Measurements from ENCODE around the gene ENPP1. TPM values are rescaled to one million over a fixed set of nuclear protein-coding genes. Genes with fewer than 3 reads are reported as not detected.

The ENPP1 gene
- total RNA-seq, 3 donors from 2014 or later (not counting 1 experiment from before 2014, with no cell fraction given), result 0.45 to 0.85 (median 0.83) TPM

- DNase-seq, result no peak
- intact Hi-C loops (cut with micrococcal nuclease), result no loop called here
- no peaks in the 10 kb centered on the region for H3K9me3 Mint-ChIP-seq
- no peaks in the 10 kb centered on the region for H3K4me1 Mint-ChIP-seq
- Histone ChIP-seq H3K27ac (ENCODE audit: low read length) (no peak overlapping the region), H3K27me3 (ENCODE audit: control insufficient read depth, insufficient read depth, low read length) (no peaks in the 10 kb centered on the region), H3K4me1 (ENCODE audit: control insufficient read depth, insufficient read depth, low read length) (no peaks in the 10 kb centered on the region), H3K4me3 (ENCODE audit: low read length) (no peak overlapping the region), H3K36me3 (ENCODE audit: control insufficient read depth, insufficient read depth, low read length) (no peaks in the 10 kb centered on the region), H3K9me3 (ENCODE audit: control insufficient read depth, insufficient read depth, low read length) (no peaks in the 10 kb centered on the region)
- H3K27me3 Mint-ChIP-seq (ENCODE audit: low read depth in 2 of 2), result peaks cover 0 to 7% of the 10 kb centered on the region in 2 donors
- 95% methylated on average over 5 of the region's 5 CpGs for WGBS (ENCODE audit: insufficient coverage)
- no peaks in the 10 kb centered on the region for H3K36me3 Mint-ChIP-seq
- H3K27ac Mint-ChIP-seq, result no peak overlapping the region
- TF ChIP-seq, protein P1, sequence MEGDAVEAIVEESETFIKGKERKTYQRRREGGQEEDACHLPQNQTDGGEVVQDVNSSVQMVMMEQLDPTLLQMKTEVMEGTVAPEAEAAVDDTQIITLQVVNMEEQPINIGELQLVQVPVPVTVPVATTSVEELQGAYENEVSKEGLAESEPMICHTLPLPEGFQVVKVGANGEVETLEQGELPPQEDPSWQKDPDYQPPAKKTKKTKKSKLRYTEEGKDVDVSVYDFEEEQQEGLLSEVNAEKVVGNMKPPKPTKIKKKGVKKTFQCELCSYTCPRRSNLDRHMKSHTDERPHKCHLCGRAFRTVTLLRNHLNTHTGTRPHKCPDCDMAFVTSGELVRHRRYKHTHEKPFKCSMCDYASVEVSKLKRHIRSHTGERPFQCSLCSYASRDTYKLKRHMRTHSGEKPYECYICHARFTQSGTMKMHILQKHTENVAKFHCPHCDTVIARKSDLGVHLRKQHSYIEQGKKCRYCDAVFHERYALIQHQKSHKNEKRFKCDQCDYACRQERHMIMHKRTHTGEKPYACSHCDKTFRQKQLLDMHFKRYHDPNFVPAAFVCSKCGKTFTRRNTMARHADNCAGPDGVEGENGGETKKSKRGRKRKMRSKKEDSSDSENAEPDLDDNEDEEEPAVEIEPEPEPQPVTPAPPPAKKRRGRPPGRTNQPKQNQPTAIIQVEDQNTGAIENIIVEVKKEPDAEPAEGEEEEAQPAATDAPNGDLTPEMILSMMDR (IDR thresholded peaks at IDR 0.05), result no peak
- H3K4me3 Mint-ChIP-seq, result no peak overlapping the region
- no peak for ATAC-seq
Measured at GRCh38 chr6:131862476-131862875, 54.7 kb downstream of the ENPP1 start.

DNA sequence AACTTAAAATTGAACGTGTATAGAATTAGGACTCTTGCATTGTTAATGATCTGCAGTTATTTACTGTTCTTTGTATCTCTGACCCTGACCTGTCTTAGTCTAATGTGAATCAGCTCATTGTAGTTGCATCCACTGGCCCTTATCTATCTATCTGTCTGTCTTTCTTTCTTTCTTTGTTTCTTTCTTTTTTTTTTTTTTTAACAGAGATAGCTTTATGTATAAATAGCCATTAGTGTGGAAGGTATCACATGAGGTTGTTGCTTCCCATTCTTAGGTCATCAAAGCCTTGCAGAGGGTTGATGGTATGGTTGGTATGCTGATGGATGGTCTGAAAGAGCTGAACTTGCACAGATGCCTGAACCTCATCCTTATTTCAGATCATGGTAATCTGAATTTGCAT lies 59.9 kb downstream of the ENPP1 start:
- Mint-ChIP-seq H3K27ac (no peak overlapping the region), H3K9me3 (no peaks in the 10 kb centered on the region), H3K4me1 (no peaks in the 10 kb centered on the region), H3K36me3 (no peaks in the 10 kb centered on the region), H3K27me3 (ENCODE audit: low read depth in 2 of 2) (peaks cover 0 to 7% of the 10 kb centered on the region in 2 donors), H3K4me3 (no peak overlapping the region)
- Histone ChIP-seq H3K27me3 (ENCODE audit: control insufficient read depth, insufficient read depth, low read length) (no peaks in the 10 kb centered on the region), H3K27ac (ENCODE audit: low read length) (no peak overlapping the region), H3K4me1 (ENCODE audit: control insufficient read depth, insufficient read depth, low read length) (no peaks in the 10 kb centered on the region), H3K4me3 (ENCODE audit: low read length) (no peak overlapping the region), H3K9me3 (ENCODE audit: control insufficient read depth, insufficient read depth, low read length) (no peaks in the 10 kb centered on the region), H3K36me3 (ENCODE audit: control insufficient read depth, insufficient read depth, low read length) (no peaks in the 10 kb centered on the region)
- no peak for DNase-seq
- 89% methylated on average over 1 of the region's 1 CpG for WGBS (ENCODE audit: insufficient coverage)
- intact Hi-C loops (cut with micrococcal nuclease), result no loop called here
- ATAC-seq, result no peak
- TF ChIP-seq, protein P1 (IDR thresholded peaks at IDR 0.05), result no peak

DNA sequence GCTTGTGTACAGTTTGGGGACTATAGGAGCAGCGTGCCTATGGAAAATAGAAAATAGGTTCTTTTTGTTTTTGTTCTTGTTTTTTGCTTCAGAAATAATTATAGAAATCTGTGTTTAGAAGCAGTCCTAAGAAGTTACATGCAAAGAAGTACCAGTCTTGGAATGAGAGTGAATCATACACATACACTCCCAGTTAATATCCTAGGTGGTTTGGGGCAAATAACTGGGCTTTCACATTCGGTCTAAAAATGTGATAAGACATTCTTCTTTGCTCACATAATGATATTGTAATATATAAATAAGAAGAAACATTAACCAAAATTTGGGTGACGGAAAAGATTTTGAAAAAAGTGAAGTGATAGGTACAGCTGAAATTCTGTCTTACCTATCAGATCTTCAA lies 61.0 kb downstream of the ENPP1 start:
- no peaks in the 10 kb centered on the region for H3K36me3 ChIP-seq (ENCODE audit: control insufficient read depth, insufficient read depth, low read length)
- ATAC-seq, result no peak
- no peak overlapping the region for H3K27ac ChIP-seq (ENCODE audit: low read length)
- TF ChIP-seq, protein P1 (IDR thresholded peaks at IDR 0.05), result no peak
- Mint-ChIP-seq H3K27ac (no peak overlapping the region), H3K4me3 (no peak overlapping the region), H3K9me3 (no peaks in the 10 kb centered on the region), H3K27me3 (ENCODE audit: low read depth in 2 of 2) (peaks cover 0 to 7% of the 10 kb centered on the region in 2 donors), H3K36me3 (no peaks in the 10 kb centered on the region), H3K4me1 (no peaks in the 10 kb centered on the region)
- no peaks in the 10 kb centered on the region for H3K4me1 ChIP-seq (ENCODE audit: control insufficient read depth, insufficient read depth, low read length)
- H3K4me3 ChIP-seq (ENCODE audit: low read length), result no peak overlapping the region
- H3K9me3 ChIP-seq (ENCODE audit: control insufficient read depth, insufficient read depth, low read length), result no peaks in the 10 kb centered on the region
- no peak for DNase-seq
- WGBS (ENCODE audit: insufficient coverage), result 100% methylated on average over 1 of the region's 3 CpGs
- intact Hi-C loops (cut with micrococcal nuclease), result no loop called here
- no peaks in the 10 kb centered on the region for H3K27me3 ChIP-seq (ENCODE audit: control insufficient read depth, insufficient read depth, low read length)

DNA sequence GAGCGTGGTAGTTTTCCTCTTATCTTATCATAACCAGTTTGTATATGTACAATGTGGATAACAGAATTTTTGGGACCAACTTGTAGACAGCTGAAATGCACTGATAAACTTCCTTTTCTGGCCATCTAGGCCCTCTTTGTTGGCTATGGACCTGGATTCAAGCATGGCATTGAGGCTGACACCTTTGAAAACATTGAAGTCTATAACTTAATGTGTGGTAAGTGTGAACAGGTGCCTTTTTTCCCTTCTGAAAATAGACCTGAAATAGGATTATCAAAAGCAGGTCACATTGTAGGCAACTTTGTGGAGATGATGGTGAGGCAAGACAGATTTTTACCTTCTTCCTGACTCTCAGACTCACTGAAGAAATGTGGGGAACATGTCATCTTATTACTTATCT lies 67.8 kb downstream of the ENPP1 start:
- Mint-ChIP-seq H3K9me3 (no peaks in the 10 kb centered on the region), H3K36me3 (no peaks in the 10 kb centered on the region), H3K4me3 (no peak overlapping the region), H3K27me3 (ENCODE audit: low read depth in 2 of 2) (no peaks in the 10 kb centered on the region), H3K4me1 (no peaks in the 10 kb centered on the region), H3K27ac (no peak overlapping the region)
- no peak overlapping the region for H3K27ac ChIP-seq (ENCODE audit: low read length)
- no peak overlapping the region for H3K4me3 ChIP-seq (ENCODE audit: low read length)
- no peaks in the 10 kb centered on the region for H3K27me3 ChIP-seq (ENCODE audit: control insufficient read depth, insufficient read depth, low read length)
- DNase-seq, result no peak
- intact Hi-C loops (cut with micrococcal nuclease), result no loop called here
- H3K9me3 ChIP-seq (ENCODE audit: control insufficient read depth, insufficient read depth, low read length), result no peaks in the 10 kb centered on the region
- H3K36me3 ChIP-seq (ENCODE audit: control insufficient read depth, insufficient read depth, low read length), result no peaks in the 10 kb centered on the region
- H3K4me1 ChIP-seq (ENCODE audit: control insufficient read depth, insufficient read depth, low read length), result no peaks in the 10 kb centered on the region
- TF ChIP-seq, protein P1 (IDR thresholded peaks at IDR 0.05), result no peak
- WGBS (ENCODE audit: insufficient coverage), result no CpG with 5 or more reads among the region's 1 CpG
- no peak for ATAC-seq

All from natural killer cell (primary cell).